ENCODE results near the gene EPM2AIP1. TPM values are rescaled to one million over a fixed set of nuclear protein-coding genes. Genes with fewer than 3 reads are reported as not detected.
A peak's percentile ranks its signal among the peaks of the same experiment; 100 is the strongest.

EPM2AIP1 gene
- total and polyA plus RNA-seq, 9 of the 15 experiments (the other 6 are each of a cell fraction or from before 2014, with no cell fraction given), result 6.7 to 44.8 (median 25.2) TPM

- TF ChIP-seq ZNF239 (CRISPR knock-in tag; IDR thresholded peaks at IDR 0.05) (peak; percentile 16; the same call in 1 of the 2 replicates), ETV1 (tag; conservative IDR thresholded peaks at IDR 0.05; ENCODE audit: low read depth) (no peak), FOXA3 (CRISPR knock-in tag; conservative IDR thresholded peaks at IDR 0.05 in 1 of 2, IDR thresholded peaks at IDR 0.05 in 1 of 2) (peak in 1 of 2 experiments; percentile 45; a peak in 2 of 4 replicates), HDAC6 (IDR thresholded peaks at IDR 0.05; ENCODE audit: low read depth, low read length) (no peak), ZNF384 (IDR thresholded peaks at IDR 0.05; ENCODE audit: low read depth, low read length) (no peak), BMI1 (IDR thresholded peaks at IDR 0.05; ENCODE audit: low read length) (no peak), CBX2 (IDR thresholded peaks at IDR 0.05; ENCODE audit: insufficient read depth, low read length, poor library complexity, severe bottlenecking) (no peak), TFAM (CRISPR knock-in tag; conservative IDR thresholded peaks at IDR 0.05) (no peak), EWSR1 (IDR thresholded peaks at IDR 0.05; ENCODE audit: borderline replicate concordance, low read depth, partially characterized antibody) (no peak), ZBTB43 (CRISPR knock-in tag; IDR thresholded peaks at IDR 0.05) (no peak), E2F6 (IDR thresholded peaks at IDR 0.05; ENCODE audit: borderline replicate concordance in 1 of 2, extremely low read depth in 1 of 2, insufficient read depth in 1 of 2, insufficient read length in 1 of 2, low read depth in 1 of 2, low read length in 1 of 2, poor library complexity in 1 of 2, severe bottlenecking in 1 of 2) (no peak), POLR2AphosphoS2 (IDR thresholded peaks at IDR 0.05; ENCODE audit: low read length) (no peak), FOS (IDR thresholded peaks at IDR 0.05; ENCODE audit: extremely low read depth, insufficient read length) (peak; percentile 82), RBM15 (IDR thresholded peaks at IDR 0.05; ENCODE audit: insufficient read depth, low read length) (no peak), MTF1 (CRISPR knock-in tag; IDR thresholded peaks at IDR 0.05; ENCODE audit: borderline replicate concordance) (no peak), GTF2A2 (tag; IDR thresholded peaks at IDR 0.05) (no peak), ZNF121 (CRISPR knock-in tag; conservative IDR thresholded peaks at IDR 0.05) (no peak), THAP7 (CRISPR knock-in tag; IDR thresholded peaks at IDR 0.05) (no peak), ZBTB34 (CRISPR knock-in tag; IDR thresholded peaks at IDR 0.05) (no peak), MLX (CRISPR knock-in tag; conservative IDR thresholded peaks at IDR 0.05) (0 out of 4 replicates have a peak, but pooled peaks of 1 of the 2 experiments have one; percentile 44), NR2C1 (IDR thresholded peaks at IDR 0.05) (0 out of 2 replicates have a peak, but pooled peaks have one; percentile 39), NR2C1 (tag; IDR thresholded peaks at IDR 0.05) (no peak; the same call in 1 of the 2 replicates)
Measured at GRCh38 chr3:36957862-36958686, 34.9 kb downstream of the EPM2AIP1 start (continued).
